Aorta (tissue), 5 donors: Measurements from ENCODE around the gene MLLT6. TPM values are rescaled to one million over a fixed set of nuclear protein-coding genes. Genes with fewer than 3 reads are reported as not detected.

ENCODE experiments used
- ATAC-seq: fragments of 200-7000 bp; cut with Tn5 transposase; one replicate; pipeline ENCODE4 v1.9.1; 2022; ENCODE audit warnings: moderate library complexity; ENCODE audit not compliant: low FRiP score
- DNase-seq, 2 donors: peaks; one replicate each; pipeline ENCODE4 v3.0.0-alpha.2; 2020
- H3K27ac ChIP-seq, 2 donors: one replicate each; pipeline ENCODE4 v1.5.1; 2013; ENCODE audit warnings: low read length in 2 of 2, mild to moderate bottlenecking in 2 of 2, moderate library complexity in 2 of 2, control low read depth in 1 of 2, inconsistent platforms in 1 of 2, low read depth in 1 of 2
- H3K27me3 ChIP-seq, 2 donors: one replicate each; pipeline ENCODE4 v1.6.1; 2013; ENCODE audit warnings: control low read depth in 1 of 2, low read length in 1 of 2, mild to moderate bottlenecking in 1 of 2, moderate library complexity in 1 of 2; ENCODE audit not compliant: insufficient read depth in 2 of 2, control insufficient read depth in 1 of 2
- H3K36me3 ChIP-seq, 2 donors: one replicate each; pipeline ENCODE4 v1.6.1; 2013; ENCODE audit warnings: control low read depth in 1 of 2, low read length in 1 of 2, mild to moderate bottlenecking in 1 of 2; ENCODE audit not compliant: insufficient read depth in 2 of 2, control insufficient read depth in 1 of 2
- H3K4me1 ChIP-seq, 2 donors: one replicate each; pipeline ENCODE4 v1.6.1; 2013; ENCODE audit warnings: low read length in 2 of 2, control low read depth in 1 of 2, mild to moderate bottlenecking in 1 of 2, moderate library complexity in 1 of 2; ENCODE audit not compliant: insufficient read depth in 2 of 2, control insufficient read depth in 1 of 2
- H3K4me3 ChIP-seq, 2 donors: one replicate each; pipeline ENCODE4 v1.5.1; 2013; ENCODE audit warnings: low read length in 2 of 2, control low read depth in 1 of 2, mild to moderate bottlenecking in 1 of 2
- H3K9me3 ChIP-seq: one replicate; pipeline ENCODE4 v1.6.1; 2013; ENCODE audit warnings: mild to moderate bottlenecking, low read length; ENCODE audit not compliant: control insufficient read depth
- WGBS, 2 donors: extraction: QIAGEN DNeasy Blood & Tissue Kit; methylation state at CpG; one replicate each; pipeline ENCODE4 v1.1.7; 2013; 5-methylcytosine and 5-hydroxymethylcytosine counted together
- intact Hi-C, 2 donors: fragments of 100-400 bp; cut with DNase I; formaldehyde crosslinking; loops; one replicate each; pipeline versions ENCODE4 v1.14.2 to v1.15.0; 2022
- polyA plus RNA-seq, 2 donors: library from polyadenylated mRNA; stranded (reverse); fragments of 200-250 nt; gene quantifications; one replicate each; pipeline ENCODE4 v1.2.3, GENCODE V29; 2013
- total RNA-seq, 2 donors: library from RNA; stranded (reverse); fragmentation: NEBNext Ultra II Directional; extraction: Animal tissue kit (Norgen Biotek cat#: 25700); gene quantifications; one replicate each; pipeline ENCODE4 v1.2.1, GENCODE V29; 2021
- donor health status: healthy with polysubstance abuse.
- donor health status: Bipolar disorder and iron deficiency.
- donor health status: DM: no; HTN: no; CAD: no.
- donor health status: DM: no; HTN: no; CAD: no.
- donor health status: DM: yes; HTN: yes; CAD: no.

MLLT6 gene
- total and polyA plus RNA-seq, 4 donors = 28.7 to 195 (median 97.1) TPM

DNA sequence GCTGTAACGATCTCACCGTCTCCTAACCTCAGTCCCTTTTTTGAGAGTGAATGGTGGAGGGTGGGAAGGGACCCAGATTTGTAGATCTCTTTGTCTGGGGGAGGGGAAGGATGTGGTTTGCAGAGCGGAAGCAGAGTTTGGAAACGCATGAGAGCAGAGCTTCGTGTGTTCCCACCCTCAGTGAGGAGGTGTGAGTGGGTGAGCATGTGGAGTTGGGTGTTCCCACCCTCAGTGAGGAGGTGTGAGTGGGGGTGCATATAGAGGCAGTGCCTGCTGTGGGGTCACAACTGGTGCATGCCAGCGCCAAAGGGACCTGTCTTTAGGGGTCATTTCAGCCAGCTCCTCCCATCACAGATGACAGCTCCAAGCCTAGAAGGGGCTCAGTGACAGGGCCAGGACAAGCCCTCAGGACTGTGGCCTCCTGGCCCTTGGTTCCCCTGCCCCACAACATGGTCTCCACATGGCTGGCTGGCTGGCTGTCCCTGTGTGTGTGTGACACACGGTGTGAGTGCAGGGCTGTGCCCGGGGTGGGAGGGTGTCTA, 23.3 kb downstream of the MLLT6 start:
- no peak overlapping the region for H3K4me3 ChIP-seq
- intact Hi-C loops = loop anchor here in 1 of 2 donors (2.0 kb wide), 1 partner anchor 22 kb away; no protein-coding TSS in a partner anchor
- no peak overlapping the region for H3K27ac ChIP-seq
- WGBS, 2 donors = 77 to 80% methylated on average over 8 of the region's 8 CpGs
- DNase-seq (no peak), ATAC-seq (no peak)
- no peaks in the 10 kb centered on the region for H3K9me3 ChIP-seq
- no peaks in the 10 kb centered on the region for H3K27me3 ChIP-seq
- no peaks in the 10 kb centered on the region for H3K4me1 ChIP-seq
- no peaks in the 10 kb centered on the region for H3K36me3 ChIP-seq

- DNase-seq (no peak), ATAC-seq (no peak)
- intact Hi-C loops = loop anchor here in 1 of 2 donors (2.0 kb wide), 1 partner anchor 23 kb away; no protein-coding TSS in a partner anchor
- 19 to 21% methylated on average over 14 of the region's 14 CpGs for WGBS, 2 donors
- Histone ChIP-seq H3K9me3 (no peaks in the 10 kb centered on the region), H3K36me3 (no peaks in the 10 kb centered on the region), H3K27me3 (no peaks in the 10 kb centered on the region), H3K4me3 (peak overlapping the region; percentile 39 to 48), H3K27ac (peak overlapping the region in 1 of 2 donors; percentile 84), H3K4me1 (no peaks in the 10 kb centered on the region)
These were observed 24.4 kb downstream of the MLLT6 start for GRCh38 chr17:38729368-38729885.

DNA sequence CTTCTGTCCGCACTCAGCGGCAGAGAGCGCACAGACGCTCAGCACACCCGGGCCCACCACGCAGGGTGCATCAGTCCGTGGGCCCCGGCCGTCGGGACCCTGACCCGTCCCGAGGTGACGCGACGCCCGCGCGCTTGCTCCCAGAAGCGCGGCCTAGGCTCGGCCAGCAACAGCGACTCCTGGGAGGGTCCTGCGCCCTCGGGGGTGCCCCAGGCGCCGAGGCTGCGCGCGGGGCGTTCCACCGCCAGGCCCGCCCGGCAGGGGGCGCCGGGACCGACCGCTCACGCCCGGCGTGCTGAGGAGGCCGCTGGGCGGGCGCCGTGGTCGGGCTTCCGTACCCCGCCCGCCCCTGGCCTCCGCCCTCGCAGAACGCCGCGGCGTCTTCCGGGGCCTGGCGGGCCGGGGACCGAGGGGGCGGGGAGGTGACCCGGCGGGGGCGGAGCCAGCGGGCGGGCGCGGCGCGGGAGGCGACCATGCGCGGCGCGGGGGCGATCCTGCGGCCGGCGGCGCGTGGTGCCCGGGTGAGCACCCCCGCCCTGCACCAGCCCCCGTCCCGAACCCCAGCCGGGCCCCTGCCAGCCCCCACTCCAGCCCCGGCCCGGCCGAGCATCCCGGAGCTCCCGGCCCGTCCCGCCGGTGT, 24.9 kb downstream of the MLLT6 start, which contains the start of gene CISD3:
Gene CISD3 (plus strand): TSS at position 456 of the 640 bp plus-strand sequence. CDS start 18 bp downstream, at position 474.
- no peaks in the 10 kb centered on the region for H3K36me3 ChIP-seq
- peak within 1 kb of the TSS in 1 of 2 donors; percentile 84 for H3K27ac ChIP-seq
- no peaks in the 10 kb centered on the region for H3K4me1 ChIP-seq
- ATAC-seq = peak; percentile 93
- DNase-seq = peak; percentile 91 to 96
- 0 to 1% methylated on average over 44 to 92 of the region's 92 CpGs for WGBS, 2 donors
- H3K4me3 ChIP-seq = peak within 1 kb of the TSS; percentile 50 to 69
- intact Hi-C loops = loop anchor here in 1 of 2 donors (2.0 to 10.0 kb wide), 2 partner anchors 23 to 425 kb away; partner anchors contain the start of gene PLXDC1
- H3K27me3 ChIP-seq = no peaks in the 10 kb centered on the region
- H3K9me3 ChIP-seq = no peaks in the 10 kb centered on the region

DNA sequence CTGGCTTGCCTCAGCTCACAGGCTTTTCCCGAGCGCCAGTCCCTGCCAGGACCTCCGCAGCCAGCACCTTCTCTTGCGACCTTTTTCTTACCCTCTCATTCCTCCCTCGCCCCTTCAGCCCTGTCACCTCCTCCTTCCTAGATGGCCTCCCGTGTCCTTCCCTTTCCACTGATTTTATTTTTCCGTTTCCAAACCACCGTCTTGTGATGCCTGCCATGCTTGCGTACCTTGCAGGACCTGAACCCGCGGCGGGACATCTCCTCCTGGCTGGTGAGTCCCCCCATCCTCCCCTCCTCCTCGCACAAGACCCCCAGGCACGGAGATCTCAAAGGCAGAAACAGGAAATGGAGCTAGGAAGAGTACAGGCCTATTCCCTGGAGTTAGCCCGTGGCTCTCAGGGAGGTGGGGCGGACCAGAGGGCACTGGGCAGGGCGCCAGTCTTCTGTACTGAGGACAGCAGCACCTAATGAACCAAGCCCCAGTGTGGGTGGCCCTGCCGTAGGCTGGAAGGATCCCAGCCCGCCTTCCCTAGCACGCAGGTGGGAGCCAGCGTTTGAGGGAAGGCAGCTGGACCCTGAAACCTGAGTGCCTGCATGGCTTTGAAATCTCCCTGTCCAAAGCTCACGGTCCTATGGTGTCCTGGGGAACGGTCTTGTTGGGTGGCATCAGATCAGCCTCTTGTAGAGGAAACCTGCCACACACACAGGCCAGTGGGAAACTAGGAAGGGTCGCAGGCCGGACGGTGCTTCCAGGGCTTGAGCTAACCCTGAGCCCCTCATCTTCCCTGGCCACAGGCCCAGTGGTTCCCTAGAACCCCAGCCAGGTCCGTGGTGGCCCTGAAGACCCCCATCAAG, 25.7 kb downstream of the MLLT6 start:
- 14 to 17% methylated on average over 26 to 27 of the region's 27 CpGs for WGBS, 2 donors
- peak overlapping the region; percentile 50 to 69 for H3K4me3 ChIP-seq
- intact Hi-C loops = loop anchor here in 1 of 2 donors (10.0 kb wide), 1 partner anchor 424 kb away; the partner anchor contains the start of gene PLXDC1
- H3K27ac ChIP-seq = peak overlapping the region in 1 of 2 donors; percentile 65
- no peaks in the 10 kb centered on the region for H3K36me3 ChIP-seq
- ATAC-seq (no peak), DNase-seq (peak; percentile 75 to 89)
- H3K4me1 ChIP-seq = no peaks in the 10 kb centered on the region
- no peaks in the 10 kb centered on the region for H3K27me3 ChIP-seq
- H3K9me3 ChIP-seq = no peaks in the 10 kb centered on the region

DNA sequence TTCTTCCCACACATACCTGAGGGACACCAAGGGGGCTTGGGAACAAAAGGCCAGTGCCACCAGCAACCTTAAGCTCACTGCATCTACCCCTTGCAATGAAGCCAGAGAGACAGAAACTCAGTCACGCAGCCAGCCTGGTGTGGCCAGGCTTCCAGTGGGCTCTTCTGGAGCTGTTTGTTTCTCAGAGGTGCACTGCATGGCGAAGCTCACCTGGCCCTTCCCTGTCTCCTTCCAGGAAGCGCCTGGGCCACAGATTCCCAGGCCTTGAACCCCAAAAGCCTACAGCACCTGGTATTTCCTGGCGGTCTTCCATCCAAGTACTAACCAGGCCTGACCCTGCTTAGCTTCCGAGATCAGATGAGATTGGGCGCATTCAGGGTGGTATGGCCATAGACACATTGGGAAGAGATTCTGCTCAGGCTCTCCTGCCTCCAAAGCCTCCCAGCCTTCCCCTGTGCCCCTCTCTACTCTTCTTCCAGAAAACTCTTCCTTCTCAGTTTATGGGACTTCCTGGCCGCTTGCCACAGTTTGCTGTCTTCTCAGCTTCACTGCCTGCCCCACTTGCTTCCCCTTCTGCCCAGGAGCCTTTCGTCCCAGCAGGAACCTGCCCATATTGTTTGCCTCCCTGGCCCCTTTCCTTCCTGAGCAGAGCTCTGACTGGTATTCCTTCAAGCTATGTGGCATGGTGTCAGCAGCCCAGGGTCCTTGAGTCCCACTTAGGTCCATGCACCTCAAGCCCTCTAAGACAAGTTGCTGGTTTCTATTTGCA, 26.6 kb downstream of the MLLT6 start:
- no peak overlapping the region for H3K27ac ChIP-seq
- no peak overlapping the region for H3K4me3 ChIP-seq
- H3K36me3 ChIP-seq = no peaks in the 10 kb centered on the region

DNA sequence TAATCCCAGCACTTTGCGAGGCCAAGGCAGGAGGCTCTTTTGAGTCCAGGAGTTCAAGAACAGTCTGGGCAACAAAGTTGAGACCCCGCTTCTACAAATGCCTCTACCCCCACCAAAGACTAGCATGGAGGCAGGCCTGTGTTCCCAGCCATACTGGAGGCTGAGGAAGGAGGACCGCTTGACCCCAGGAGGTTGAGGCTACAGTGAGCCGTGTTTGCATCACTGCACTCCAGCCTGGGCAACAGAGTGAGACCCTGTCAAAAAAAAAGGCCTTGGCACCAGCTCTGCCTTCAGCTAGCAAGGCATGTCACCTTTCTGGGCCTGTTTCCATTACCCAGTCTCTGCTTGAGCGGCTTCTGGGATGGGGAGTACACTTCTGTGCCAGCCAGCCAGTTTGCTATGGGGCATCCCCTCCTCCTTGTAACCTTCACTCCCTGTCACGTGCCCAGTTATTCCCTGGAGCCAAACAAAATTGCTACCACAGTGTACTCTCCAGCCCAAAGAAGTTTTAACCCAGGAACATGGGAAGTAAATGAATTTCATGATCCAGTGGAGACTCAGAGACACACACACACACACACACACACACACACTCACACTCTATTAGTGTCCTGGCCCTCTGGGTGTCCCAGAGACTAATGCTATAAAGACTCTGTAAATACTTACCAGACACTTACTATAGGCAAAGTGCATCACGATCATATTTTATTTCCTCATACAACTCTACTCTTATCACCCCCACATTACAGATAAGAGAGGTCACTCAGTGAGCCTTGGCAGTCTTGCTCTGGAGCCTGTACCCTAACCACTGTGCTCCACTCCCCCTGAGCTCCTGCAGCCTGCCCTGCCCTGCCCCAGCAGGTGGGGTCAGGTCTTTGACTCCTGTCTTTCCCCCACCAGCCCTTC, 27.6 kb downstream of the MLLT6 start:
- Histone ChIP-seq H3K4me1 (no peaks in the 10 kb centered on the region), H3K27me3 (no peaks in the 10 kb centered on the region), H3K9me3 (no peaks in the 10 kb centered on the region), H3K4me3 (no peak overlapping the region), H3K27ac (no peak overlapping the region), H3K36me3 (no peaks in the 10 kb centered on the region)
- ATAC-seq (no peak), DNase-seq (peak in 1 of 2 donors; percentile 43)
- WGBS, 2 donors = 49 to 50% methylated on average over 7 of the region's 7 CpGs
- intact Hi-C loops = loop anchor here in 1 of 2 donors (10.0 kb wide), 1 partner anchor 422 kb away; the partner anchor contains the start of gene PLXDC1

More for the DNA sequence above, 26.6 kb downstream of the MLLT6 start:
- H3K27me3 ChIP-seq = no peaks in the 10 kb centered on the region
- DNase-seq = peak in 1 of 2 donors; percentile 66
- intact Hi-C loops = loop anchor here in 1 of 2 donors (10.0 kb wide), 1 partner anchor 423 kb away; the partner anchor contains the start of gene PLXDC1
- no peak for ATAC-seq
- 65 to 81% methylated on average over 8 of the region's 8 CpGs for WGBS, 2 donors
- H3K9me3 ChIP-seq = no peaks in the 10 kb centered on the region
- H3K4me1 ChIP-seq = no peaks in the 10 kb centered on the region

DNA sequence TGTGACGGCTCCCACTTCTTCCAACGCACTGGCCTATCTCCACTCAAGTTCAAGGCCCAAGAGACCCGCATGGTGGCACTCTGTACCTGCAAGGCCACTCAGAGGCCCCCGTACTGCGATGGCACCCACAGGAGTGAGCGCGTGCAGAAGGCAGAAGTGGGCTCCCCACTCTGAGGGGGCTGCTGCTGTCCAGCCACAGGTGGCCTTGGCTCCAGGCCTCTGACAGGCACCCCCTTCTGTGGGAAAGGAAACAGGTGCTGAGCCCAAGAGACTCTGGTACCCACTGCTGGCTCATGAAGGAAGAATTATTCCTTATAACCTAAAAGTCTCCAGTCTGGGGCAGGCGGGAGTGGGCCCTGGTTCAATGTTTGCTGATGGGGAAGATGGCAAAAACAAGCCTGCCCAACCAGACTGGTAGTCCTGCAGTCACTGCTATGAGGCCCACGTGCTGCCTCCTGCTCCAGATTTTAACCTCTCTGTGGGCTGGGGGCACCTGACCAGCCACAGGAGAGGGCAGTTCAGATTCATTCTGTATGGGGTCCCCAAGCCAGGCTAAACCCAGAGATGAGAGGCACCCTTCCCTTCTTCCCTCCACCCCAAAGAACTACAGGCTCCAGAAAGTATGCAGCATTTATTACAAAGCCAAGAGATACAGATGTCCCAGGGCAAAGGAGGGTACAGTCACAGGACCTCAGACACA, 28.4 kb downstream of the MLLT6 start:
- H3K9me3 ChIP-seq = no peaks in the 10 kb centered on the region
- DNase-seq = no peak
- no peak overlapping the region for H3K27ac ChIP-seq
- WGBS, 2 donors = 66 to 75% methylated on average over 9 of the region's 9 CpGs
- peaks cover 0 to 4% of the 10 kb centered on the region in 2 donors for H3K36me3 ChIP-seq
- no peaks in the 10 kb centered on the region for H3K27me3 ChIP-seq
- no peak for ATAC-seq
- no peak overlapping the region for H3K4me3 ChIP-seq
- H3K4me1 ChIP-seq = no peaks in the 10 kb centered on the region
- intact Hi-C loops = loop anchor here in 1 of 2 donors (10.0 kb wide), 1 partner anchor 421 kb away; the partner anchor contains the start of gene PLXDC1
